Stimulated activated CD4-positive, alpha-beta T cell treated with anti-CD3 and anti-CD28 coated beads, Interleukin-15, amount 100 ng/mL, for 24 hours (primary cell): ENCODE measurements around the gene ZKSCAN8.

Source experiments
- DNase-seq: peaks from one replicate; pipeline ENCODE4 v3.0.0-alpha.2; 2020

The ZKSCAN8 gene

GRCh38 chr6:28140616-28141015, 1.1 kb upstream of the ZKSCAN8 start:
- DNase-seq = no peak

- DNase-seq = no peak
Observed at GRCh38 chr6:28142446-28142845, 763 bp downstream of the ZKSCAN8 start.

GRCh38 chr6:28145231-28145630, 3.5 kb downstream of the ZKSCAN8 start:
- DNase-seq = no peak

- DNase-seq = no peak
Observed at GRCh38 chr6:28152531-28152930, 10.8 kb downstream of the ZKSCAN8 start.

GRCh38 chr6:28153546-28153945, 11.9 kb downstream of the ZKSCAN8 start:
- DNase-seq = no peak

GRCh38 chr6:28154357-28154756, 12.7 kb downstream of the ZKSCAN8 start:
- DNase-seq = no peak

- no peak for DNase-seq
Observed at GRCh38 chr6:28158318-28158717, 16.6 kb downstream of the ZKSCAN8 start.

- DNase-seq = no peak
Observed at GRCh38 chr6:28159029-28159607, 17.4 kb downstream of the ZKSCAN8 start.

GRCh38 chr6:28160233-28160632, 18.6 kb downstream of the ZKSCAN8 start:
- DNase-seq = no peak

GRCh38 chr6:28161410-28162079, 19.9 kb downstream of the ZKSCAN8 start:
- peak; percentile 90 for DNase-seq

- DNase-seq = no peak
Observed at GRCh38 chr6:28165563-28165962, 23.9 kb downstream of the ZKSCAN8 start.

GRCh38 chr6:28167068-28167467, 25.4 kb downstream of the ZKSCAN8 start:
- no peak for DNase-seq

- no peak for DNase-seq
Observed at GRCh38 chr6:28167926-28168325, 26.2 kb downstream of the ZKSCAN8 start.

- DNase-seq = no peak
Observed at GRCh38 chr6:28171271-28171670, 29.6 kb downstream of the ZKSCAN8 start.

GRCh38 chr6:28172006-28172405, 30.3 kb downstream of the ZKSCAN8 start:
- DNase-seq = no peak

GRCh38 chr6:28176373-28176772, 34.7 kb downstream of the ZKSCAN8 start:
- DNase-seq = no peak

GRCh38 chr6:28182255-28182654, 40.6 kb downstream of the ZKSCAN8 start:
- no peak for DNase-seq

- DNase-seq = no peak
Observed at GRCh38 chr6:28188111-28188979, 46.7 kb downstream of the ZKSCAN8 start.

- DNase-seq = no peak
Observed at GRCh38 chr6:28200020-28200419, 58.3 kb downstream of the ZKSCAN8 start.

GRCh38 chr6:28203201-28203600, 61.5 kb downstream of the ZKSCAN8 start:
- DNase-seq = no peak

GRCh38 chr6:28205879-28206278, 64.2 kb downstream of the ZKSCAN8 start:
- no peak for DNase-seq

GRCh38 chr6:28206527-28206926, 64.8 kb downstream of the ZKSCAN8 start:
- DNase-seq = no peak

- no peak for DNase-seq
Observed at GRCh38 chr6:28206928-28207509, 65.3 kb downstream of the ZKSCAN8 start.
